HL-60 (cell line): Measurements from ENCODE around the gene BSPH1.
"Not testable (repeated sequence)": the region's sequence is repeated elsewhere in the genome, so short reads cannot be mapped to it uniquely, and the experiment has no call there.

Experiments used
- GABPA ChIP-seq: IDR thresholded peaks from 2 replicates; pipeline ENCODE4 v1.6.1; 2012; ENCODE audit warnings: low read depth
- POLR2AphosphoS5 ChIP-seq: IDR thresholded peaks from 2 replicates; pipeline ENCODE4 v1.6.1; 2012; ENCODE audit warnings: low read depth
- TF ChIP-seq, protein P1 (sequence below): IDR thresholded peaks from one replicate; pipeline ENCODE4 v1.5.1; 2011; ENCODE audit warnings: low read length, control low read depth, inconsistent platforms; ENCODE audit not compliant: insufficient read depth
- TF ChIP-seq, protein P2 (sequence below): IDR thresholded peaks from 2 replicates; pipeline ENCODE4 v1.6.1; 2012; ENCODE audit warnings: low read depth; ENCODE audit not compliant: insufficient replicate concordance

DNA sequence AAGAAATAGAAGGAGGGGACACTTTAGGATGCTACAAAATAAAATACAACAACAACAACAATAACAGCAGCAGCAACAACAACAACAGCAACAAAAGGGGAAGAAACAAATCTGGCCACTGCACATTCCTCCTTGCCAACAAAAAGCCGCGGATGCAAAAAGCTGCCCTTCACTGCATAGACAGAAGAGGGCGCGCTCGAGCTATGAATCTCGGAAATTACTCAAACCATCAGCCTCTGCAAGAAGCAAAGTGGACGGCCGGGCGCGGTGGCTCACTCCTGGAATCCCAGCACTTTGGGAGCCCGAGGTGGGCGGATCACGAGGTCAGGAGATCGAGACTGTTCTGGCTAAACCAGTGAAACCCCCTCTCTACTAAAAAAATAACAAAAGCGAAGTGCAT, 71.9 kb downstream of the BSPH1 start:
- TF ChIP-seq, protein P1, sequence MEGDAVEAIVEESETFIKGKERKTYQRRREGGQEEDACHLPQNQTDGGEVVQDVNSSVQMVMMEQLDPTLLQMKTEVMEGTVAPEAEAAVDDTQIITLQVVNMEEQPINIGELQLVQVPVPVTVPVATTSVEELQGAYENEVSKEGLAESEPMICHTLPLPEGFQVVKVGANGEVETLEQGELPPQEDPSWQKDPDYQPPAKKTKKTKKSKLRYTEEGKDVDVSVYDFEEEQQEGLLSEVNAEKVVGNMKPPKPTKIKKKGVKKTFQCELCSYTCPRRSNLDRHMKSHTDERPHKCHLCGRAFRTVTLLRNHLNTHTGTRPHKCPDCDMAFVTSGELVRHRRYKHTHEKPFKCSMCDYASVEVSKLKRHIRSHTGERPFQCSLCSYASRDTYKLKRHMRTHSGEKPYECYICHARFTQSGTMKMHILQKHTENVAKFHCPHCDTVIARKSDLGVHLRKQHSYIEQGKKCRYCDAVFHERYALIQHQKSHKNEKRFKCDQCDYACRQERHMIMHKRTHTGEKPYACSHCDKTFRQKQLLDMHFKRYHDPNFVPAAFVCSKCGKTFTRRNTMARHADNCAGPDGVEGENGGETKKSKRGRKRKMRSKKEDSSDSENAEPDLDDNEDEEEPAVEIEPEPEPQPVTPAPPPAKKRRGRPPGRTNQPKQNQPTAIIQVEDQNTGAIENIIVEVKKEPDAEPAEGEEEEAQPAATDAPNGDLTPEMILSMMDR: not testable (repeated sequence)
- not testable (repeated sequence) for TF ChIP-seq POLR2AphosphoS5, GABPA
- TF ChIP-seq, protein P2, sequence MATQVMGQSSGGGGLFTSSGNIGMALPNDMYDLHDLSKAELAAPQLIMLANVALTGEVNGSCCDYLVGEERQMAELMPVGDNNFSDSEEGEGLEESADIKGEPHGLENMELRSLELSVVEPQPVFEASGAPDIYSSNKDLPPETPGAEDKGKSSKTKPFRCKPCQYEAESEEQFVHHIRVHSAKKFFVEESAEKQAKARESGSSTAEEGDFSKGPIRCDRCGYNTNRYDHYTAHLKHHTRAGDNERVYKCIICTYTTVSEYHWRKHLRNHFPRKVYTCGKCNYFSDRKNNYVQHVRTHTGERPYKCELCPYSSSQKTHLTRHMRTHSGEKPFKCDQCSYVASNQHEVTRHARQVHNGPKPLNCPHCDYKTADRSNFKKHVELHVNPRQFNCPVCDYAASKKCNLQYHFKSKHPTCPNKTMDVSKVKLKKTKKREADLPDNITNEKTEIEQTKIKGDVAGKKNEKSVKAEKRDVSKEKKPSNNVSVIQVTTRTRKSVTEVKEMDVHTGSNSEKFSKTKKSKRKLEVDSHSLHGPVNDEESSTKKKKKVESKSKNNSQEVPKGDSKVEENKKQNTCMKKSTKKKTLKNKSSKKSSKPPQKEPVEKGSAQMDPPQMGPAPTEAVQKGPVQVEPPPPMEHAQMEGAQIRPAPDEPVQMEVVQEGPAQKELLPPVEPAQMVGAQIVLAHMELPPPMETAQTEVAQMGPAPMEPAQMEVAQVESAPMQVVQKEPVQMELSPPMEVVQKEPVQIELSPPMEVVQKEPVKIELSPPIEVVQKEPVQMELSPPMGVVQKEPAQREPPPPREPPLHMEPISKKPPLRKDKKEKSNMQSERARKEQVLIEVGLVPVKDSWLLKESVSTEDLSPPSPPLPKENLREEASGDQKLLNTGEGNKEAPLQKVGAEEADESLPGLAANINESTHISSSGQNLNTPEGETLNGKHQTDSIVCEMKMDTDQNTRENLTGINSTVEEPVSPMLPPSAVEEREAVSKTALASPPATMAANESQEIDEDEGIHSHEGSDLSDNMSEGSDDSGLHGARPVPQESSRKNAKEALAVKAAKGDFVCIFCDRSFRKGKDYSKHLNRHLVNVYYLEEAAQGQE: not testable (repeated sequence)
